Activated T-cell treated with anti-CD3 and anti-CD28 coated beads, Interleukin-2, amount 50 U/mL, for 1 hour (primary cell): ENCODE measurements around the gene LACTB.

Experiments
- DNase-seq: peaks from one replicate; pipeline ENCODE4 v3.0.0-alpha.2; 2020

The LACTB gene

DNA sequence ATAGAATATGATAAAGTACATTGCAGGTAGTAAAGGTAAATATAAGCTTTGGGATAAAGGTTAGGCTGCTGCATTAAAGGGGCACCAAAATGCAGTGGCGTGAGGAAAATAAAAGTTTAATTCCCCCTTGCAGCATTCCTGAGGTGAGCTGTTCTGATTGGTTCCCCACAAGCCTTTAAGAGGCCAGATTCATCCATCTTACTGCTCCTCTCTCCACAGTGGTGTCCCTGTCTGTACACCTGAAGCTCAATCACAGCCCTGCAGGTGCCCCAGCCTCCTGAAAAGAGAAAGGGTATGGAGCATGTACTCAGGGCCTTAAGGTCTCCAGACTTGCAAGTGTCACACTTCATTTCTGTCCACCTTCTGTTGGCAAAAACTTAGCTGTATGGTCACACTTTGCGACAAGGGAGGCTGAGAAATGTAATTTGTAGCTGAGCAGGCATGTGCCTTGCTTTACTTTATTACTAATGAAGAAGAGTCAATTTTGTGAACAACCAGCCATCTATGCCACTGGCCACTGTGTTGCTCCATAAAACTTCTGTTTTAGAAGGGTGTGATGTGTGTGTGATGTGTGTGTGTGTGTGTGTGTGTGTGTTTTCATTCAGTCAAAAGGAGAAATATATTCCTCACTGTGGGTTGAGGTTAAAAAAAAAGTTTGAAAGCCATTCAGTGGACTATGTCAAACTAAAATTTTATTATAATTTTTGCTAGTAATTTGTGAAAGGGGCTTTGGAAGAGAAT lies 12.8 kb downstream of the LACTB start:
- no peak for DNase-seq

- DNase-seq = no peak
Measured at GRCh38 chr15:63135281-63135680, 13.6 kb downstream of the LACTB start.

- no peak for DNase-seq
Measured at GRCh38 chr15:63135804-63136203, 14.1 kb downstream of the LACTB start.

- DNase-seq = no peak
Measured at GRCh38 chr15:63136742-63137141, 15.1 kb downstream of the LACTB start.

- no peak for DNase-seq
Measured at GRCh38 chr15:63140936-63141335, 19.3 kb downstream of the LACTB start.

- no peak for DNase-seq
Measured at GRCh38 chr15:63145426-63145825, 23.8 kb downstream of the LACTB start.

GRCh38 chr15:63146684-63147083 lies 25.0 kb downstream of the LACTB start:
- no peak for DNase-seq

GRCh38 chr15:63151665-63152064 lies 30.0 kb downstream of the LACTB start:
- no peak for DNase-seq

- DNase-seq = no peak
Measured at GRCh38 chr15:63155486-63155885, 33.8 kb downstream of the LACTB start.

GRCh38 chr15:63156086-63156710 lies 34.5 kb downstream of the LACTB start:
- DNase-seq = no peak

DNA sequence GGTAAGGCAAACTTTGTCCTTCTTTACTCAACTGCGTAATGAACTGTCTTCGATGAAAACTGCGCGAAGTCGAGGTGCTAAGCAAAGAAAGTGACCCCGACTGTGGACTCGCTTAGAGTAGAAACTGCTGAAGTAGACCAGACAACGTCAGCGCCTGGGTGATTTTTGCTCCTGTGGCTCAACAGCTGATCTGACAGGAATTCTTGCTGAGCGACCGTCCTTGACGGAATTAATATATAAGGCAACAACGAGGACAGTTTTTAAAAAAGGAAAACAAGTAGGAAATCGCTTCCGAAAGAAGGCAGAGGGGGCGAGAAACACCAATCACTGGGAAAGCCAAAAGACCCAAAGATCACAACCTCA lies 35.1 kb downstream of the LACTB start:
- DNase-seq = no peak

- DNase-seq = peak; percentile 85
Measured at GRCh38 chr15:63157118-63157843, 35.6 kb downstream of the LACTB start, which contains the start of gene RPS27L. TSS of gene RPS27L (minus strand) at chr15:63157477. CDS start at chr15:63157405, 72 bp downstream.

- no peak for DNase-seq
Measured at GRCh38 chr15:63157891-63158431, 36.3 kb downstream of the LACTB start.

GRCh38 chr15:63160638-63161037 lies 39.0 kb downstream of the LACTB start:
- no peak for DNase-seq

DNA sequence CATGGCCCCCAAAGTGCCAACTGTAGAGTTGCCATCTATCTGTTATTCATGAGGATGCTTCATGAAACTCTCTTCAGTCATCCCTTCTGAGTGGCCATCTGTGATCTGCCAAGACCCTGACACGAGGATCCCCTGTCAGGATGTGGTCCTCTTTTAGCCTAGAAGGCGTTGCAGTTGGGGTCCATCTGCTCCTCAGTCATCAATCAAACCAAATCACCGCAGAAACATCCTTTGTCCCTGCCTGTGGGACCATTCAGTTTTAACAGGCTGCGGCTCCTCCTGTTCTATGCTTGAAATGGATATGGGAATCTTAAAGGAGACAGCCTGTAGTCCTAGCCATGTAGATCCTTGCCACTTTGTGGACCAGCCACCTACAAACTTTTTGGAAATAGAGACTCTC lies 41.6 kb downstream of the LACTB start:
- no peak for DNase-seq

- DNase-seq = no peak
Measured at GRCh38 chr15:63165166-63165859, 43.7 kb downstream of the LACTB start.

DNA sequence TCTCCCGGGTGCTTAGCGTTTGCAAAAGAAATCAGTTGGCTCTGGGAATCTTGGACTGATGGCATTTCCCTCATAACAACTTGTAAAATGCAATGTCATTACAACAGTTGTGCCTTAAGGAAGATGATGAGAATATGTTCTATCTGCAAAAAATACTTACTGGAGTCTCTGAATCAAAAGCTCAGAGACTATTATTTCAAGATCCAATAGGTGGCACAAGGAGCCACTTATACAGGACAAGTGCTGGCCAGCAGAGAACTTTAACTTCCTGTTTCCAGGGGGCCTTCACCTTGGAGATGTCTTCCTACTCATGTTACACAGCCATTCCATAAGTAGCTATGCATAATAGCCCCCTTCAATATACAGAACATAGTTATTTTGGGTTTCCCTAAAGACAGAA lies 44.6 kb downstream of the LACTB start:
- no peak for DNase-seq

GRCh38 chr15:63169788-63170187 lies 48.1 kb downstream of the LACTB start:
- DNase-seq = no peak

- no peak for DNase-seq
Measured at GRCh38 chr15:63172376-63172775, 50.7 kb downstream of the LACTB start.

DNA sequence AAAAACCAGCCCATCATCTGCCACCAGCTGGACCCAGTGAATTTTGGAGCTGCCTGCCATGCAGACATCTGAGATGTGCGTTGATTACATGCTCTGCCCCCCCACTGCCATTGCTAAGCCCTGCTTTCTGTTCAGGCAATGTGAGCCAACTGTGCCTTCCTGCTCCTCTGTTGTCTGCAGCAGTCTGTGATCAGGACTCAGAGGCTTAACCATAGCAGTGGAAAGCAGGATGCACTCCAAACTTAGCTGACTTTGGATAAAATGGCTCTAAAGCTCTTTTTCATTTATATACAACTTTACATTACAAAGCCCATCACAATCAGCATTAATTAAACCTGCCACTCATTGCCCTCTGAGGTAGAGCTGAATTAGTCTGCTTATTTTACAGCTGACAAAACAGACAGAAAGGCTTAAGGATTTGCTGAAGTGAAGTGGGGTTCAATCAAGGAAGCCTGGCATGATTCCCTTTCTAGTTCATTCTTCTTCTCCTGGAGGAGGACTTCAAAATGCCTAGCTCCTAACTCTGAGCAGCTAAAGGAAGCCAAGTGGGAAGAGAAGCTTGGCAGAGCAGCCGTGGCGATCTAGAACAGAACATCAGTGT lies 51.3 kb downstream of the LACTB start:
- DNase-seq = no peak

DNA sequence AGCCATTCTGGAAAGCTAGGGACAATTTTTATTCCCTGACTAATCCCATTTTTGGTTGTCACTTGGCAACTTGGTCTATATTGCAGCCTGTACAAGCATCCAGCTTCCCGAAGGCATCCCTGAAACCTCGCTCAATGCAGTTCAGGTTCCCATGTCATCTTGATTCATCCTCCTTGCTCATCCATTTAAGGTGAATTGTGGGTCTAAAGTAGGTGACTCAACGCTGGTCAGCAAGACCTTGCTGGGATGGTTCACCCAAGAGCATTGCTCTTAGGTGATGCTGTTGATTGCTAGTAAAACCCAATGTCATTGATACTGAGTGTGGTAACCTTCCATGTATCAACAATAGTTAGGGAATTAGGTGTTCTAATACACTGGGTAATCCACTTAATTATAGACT lies 54.6 kb downstream of the LACTB start:
- DNase-seq = no peak

GRCh38 chr15:63178034-63178433 lies 56.4 kb downstream of the LACTB start:
- DNase-seq = no peak

GRCh38 chr15:63180746-63181145 lies 59.1 kb downstream of the LACTB start:
- DNase-seq = no peak
